ENCODE data around the gene KANSL1L. TPM values are rescaled to one million over a fixed set of nuclear protein-coding genes. Genes with fewer than 3 reads are reported as not detected.
A peak's percentile ranks its signal among the peaks of the same experiment; 100 is the strongest.

Gene KANSL1L
- total RNA-seq, 1 donor from 2014 or later: 36.3 TPM

DNA sequence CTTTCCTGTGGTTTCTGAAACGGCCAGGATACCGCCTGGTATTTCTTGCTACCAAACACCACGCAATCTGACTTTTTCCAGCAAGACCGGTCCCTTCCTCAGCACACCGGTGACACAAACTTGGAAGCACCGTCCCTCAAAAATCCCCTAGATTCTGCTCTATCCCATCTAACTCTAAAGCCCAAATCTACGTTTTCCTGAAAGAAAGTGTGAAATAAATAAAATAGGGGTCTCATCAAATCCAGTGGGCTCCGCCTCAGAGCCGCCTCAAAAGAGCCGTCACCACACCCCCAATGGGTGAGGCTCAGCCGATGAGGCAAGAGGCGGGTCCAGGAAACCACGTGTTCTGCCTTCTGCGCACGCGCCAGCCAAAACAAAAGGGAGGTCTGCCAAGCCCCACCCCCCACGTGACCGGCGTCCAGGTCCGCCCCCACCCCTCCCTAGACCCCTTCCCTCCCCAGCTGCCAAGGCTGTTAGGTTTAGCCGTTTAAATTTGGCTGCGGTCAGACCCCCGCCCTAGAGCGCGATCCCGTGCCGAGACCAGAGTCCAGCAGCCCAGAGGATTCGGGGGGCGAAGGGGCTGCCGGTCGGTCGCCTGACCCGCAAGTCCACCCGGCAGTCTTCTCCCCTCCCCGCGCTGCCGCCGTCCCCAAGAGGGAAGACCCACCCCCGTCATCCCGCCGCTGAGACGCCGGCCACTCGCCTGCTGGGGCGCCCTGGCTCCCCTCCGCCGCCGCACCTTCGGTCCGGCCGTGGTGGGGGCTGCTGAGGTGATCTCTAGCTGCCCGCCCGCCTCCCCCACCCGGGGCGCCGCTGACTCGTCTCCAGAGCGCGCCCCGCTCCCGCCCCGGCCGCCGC is 534 bp downstream of the KANSL1L start:
- H3K4me1 ChIP-seq: peaks cover 37% of the 10 kb centered on the region
- peak overlapping the region; percentile 83 for H3K4me3 ChIP-seq
- H3K27me3 ChIP-seq: no peaks in the 10 kb centered on the region
- ATAC-seq (peak; percentile 87), DNase-seq (peak; percentile 98)
- TF ChIP-seq, protein P1, sequence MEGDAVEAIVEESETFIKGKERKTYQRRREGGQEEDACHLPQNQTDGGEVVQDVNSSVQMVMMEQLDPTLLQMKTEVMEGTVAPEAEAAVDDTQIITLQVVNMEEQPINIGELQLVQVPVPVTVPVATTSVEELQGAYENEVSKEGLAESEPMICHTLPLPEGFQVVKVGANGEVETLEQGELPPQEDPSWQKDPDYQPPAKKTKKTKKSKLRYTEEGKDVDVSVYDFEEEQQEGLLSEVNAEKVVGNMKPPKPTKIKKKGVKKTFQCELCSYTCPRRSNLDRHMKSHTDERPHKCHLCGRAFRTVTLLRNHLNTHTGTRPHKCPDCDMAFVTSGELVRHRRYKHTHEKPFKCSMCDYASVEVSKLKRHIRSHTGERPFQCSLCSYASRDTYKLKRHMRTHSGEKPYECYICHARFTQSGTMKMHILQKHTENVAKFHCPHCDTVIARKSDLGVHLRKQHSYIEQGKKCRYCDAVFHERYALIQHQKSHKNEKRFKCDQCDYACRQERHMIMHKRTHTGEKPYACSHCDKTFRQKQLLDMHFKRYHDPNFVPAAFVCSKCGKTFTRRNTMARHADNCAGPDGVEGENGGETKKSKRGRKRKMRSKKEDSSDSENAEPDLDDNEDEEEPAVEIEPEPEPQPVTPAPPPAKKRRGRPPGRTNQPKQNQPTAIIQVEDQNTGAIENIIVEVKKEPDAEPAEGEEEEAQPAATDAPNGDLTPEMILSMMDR (IDR thresholded peaks at IDR 0.05): peak; percentile 8
- intact Hi-C loops (cut with DNase I): no loop called here
- H3K36me3 ChIP-seq: no peaks in the 10 kb centered on the region
- H3K27ac ChIP-seq: peak overlapping the region; percentile 98
- no peaks in the 10 kb centered on the region for H3K9me3 ChIP-seq

DNA sequence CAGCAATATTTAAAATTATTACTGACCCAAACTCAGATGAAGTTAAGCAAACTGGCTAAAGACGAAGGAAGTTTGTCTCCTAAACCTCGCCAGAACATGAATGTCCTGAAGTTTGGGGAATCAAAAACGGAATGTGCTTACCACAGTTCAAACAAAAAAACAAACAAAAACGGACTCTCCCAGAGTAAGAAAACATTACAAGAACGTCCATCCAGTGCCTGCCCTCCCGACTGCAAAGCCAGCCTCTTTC is 1.1 kb downstream of the KANSL1L start:
- H3K4me3 ChIP-seq: peak overlapping the region; percentile 83
- H3K36me3 ChIP-seq: no peaks in the 10 kb centered on the region
- intact Hi-C loops (cut with DNase I): no loop called here
- no peak for DNase-seq
- H3K27me3 ChIP-seq: no peaks in the 10 kb centered on the region
- peaks cover 37% of the 10 kb centered on the region for H3K4me1 ChIP-seq
- peak overlapping the region; percentile 98 for H3K27ac ChIP-seq
- TF ChIP-seq, protein P1 (IDR thresholded peaks at IDR 0.05): no peak
- no peaks in the 10 kb centered on the region for H3K9me3 ChIP-seq
- ATAC-seq: no peak

DNA sequence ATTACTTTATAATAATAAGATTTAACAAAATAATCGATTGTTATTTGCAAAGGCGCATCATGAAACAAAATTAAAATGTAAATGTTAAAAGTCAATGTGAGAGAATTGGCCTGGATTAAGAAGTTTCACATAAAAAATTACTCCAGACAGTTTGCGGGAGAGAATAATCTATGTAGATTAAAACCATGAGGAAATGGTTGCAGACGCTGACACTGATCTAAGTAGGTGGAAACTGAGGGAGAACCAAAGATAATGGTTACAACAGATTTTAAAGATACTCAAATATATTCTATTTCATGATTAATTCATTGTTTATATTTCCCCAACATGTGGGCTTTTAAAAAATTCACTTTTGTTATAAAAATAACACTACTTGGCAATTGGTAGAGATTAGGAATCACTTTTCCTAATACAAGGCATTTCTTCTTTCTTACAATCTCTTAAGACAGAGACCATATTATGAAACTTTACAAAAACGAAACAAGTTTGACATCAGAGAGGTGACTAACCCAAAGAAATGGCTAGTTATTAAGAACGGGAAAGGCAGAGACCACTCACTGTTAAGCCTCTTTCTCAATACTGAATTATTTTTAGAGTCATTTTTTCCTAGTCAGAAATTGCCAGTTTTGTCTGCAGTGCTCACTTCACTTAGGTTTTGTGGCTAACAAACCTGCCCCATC is 1.6 kb downstream of the KANSL1L start:
- no peak for DNase-seq
- peak overlapping the region; percentile 98 for H3K27ac ChIP-seq
- intact Hi-C loops (cut with DNase I): no loop called here
- peak overlapping the region; percentile 83 for H3K4me3 ChIP-seq
- no peak for ATAC-seq
- H3K4me1 ChIP-seq: peaks cover 37% of the 10 kb centered on the region
- no peaks in the 10 kb centered on the region for H3K36me3 ChIP-seq
- no peaks in the 10 kb centered on the region for H3K9me3 ChIP-seq
- TF ChIP-seq, protein P1 (IDR thresholded peaks at IDR 0.05): no peak
- H3K27me3 ChIP-seq: no peaks in the 10 kb centered on the region

DNA sequence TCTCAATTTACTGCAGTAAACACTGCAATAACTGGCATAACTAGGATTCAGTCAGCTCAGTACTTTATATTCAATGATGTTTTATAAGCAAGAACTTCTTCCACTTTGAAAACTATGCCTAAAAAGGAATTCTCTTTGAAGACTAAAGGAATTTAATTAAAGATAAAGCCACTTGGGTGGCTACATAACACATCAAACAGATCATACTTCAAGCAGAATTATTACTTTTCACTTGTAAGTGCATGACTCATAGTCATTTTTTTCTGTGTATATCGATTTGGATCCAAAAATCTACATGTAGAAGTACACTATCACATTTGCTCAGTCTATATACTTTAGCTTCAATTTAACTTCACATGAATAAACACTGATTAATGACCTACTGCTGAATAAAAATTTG is 4.0 kb downstream of the KANSL1L start:
- Histone ChIP-seq H3K4me3 (no peak overlapping the region), H3K27ac (peak overlapping the region; percentile 98), H3K27me3 (no peaks in the 10 kb centered on the region), H3K4me1 (peaks cover 47% of the 10 kb centered on the region), H3K9me3 (no peaks in the 10 kb centered on the region), H3K36me3 (no peaks in the 10 kb centered on the region)
- DNase-seq (no peak), ATAC-seq (no peak)
- TF ChIP-seq, protein P1 (IDR thresholded peaks at IDR 0.05): no peak
- intact Hi-C loops (cut with DNase I): no loop called here

DNA sequence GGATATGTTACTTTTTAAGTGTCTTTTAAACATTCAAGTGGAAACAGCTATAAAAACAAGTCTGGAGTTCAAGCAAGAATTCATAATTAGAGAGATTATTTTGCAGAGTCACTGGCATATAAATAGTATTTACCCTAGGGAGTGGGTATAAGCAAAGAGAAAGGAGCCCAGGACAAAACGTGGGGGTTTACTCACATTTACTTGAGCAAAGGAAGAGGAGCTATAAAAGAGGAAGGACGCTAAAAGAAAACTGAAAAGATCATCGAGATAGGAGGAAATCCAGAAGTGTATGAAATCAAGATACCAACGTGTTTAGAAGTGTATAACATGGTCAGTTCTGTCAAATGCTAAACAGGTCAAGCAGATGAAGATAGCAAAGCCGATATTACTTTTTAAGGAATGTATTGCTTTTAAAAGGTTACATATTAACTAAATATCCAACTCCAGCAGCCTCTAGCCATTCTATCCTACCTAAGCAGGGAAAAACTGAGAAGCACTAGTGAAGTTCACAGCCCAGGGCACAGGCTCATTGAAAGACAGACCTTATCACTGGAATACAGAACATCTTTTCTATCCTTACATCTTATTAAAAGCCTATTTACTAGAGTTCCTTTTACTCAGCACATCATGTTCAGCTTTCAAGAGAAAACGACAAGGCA is 8.6 kb downstream of the KANSL1L start:
- Histone ChIP-seq H3K4me3 (no peak overlapping the region), H3K9me3 (no peaks in the 10 kb centered on the region), H3K27me3 (no peaks in the 10 kb centered on the region), H3K27ac (no peak overlapping the region), H3K4me1 (peaks cover 30% of the 10 kb centered on the region), H3K36me3 (no peaks in the 10 kb centered on the region)
- intact Hi-C loops (cut with DNase I): no loop called here
- DNase-seq (no peak), ATAC-seq (no peak)
- TF ChIP-seq, protein P1 (IDR thresholded peaks at IDR 0.05): no peak
